IMR-90 (cell line): ENCODE results near the gene GPC5. TPM values are rescaled to one million over a fixed set of nuclear protein-coding genes. Genes with fewer than 3 reads are reported as not detected.

ENCODE experiments used
- ATAC-seq: fragments of 200-7000 bp; cut with Tn5 transposase; 2 replicates; pipeline ENCODE4 v1.9.1; 2020; ENCODE audit warnings: low read depth, mild to moderate bottlenecking, moderate library complexity
- BruUV-seq: library from RNA; stranded (reverse); fragments of 400-500 nt; replicated peaks from 2 replicates; lab custom pipeline; 2021; lab: Mats Ljungman, UMichigan
- CTCF ChIA-PET: fragments of 300-600 bp; formaldehyde crosslinking; extraction: SDS; loops from one replicate; lab custom pipeline; 2021; ENCODE audit warnings: antibody characterized with exemption; lab: Yijun Ruan, JAX
- POLR2A ChIA-PET: fragments of 300-600 bp; sonication (Branson Sonifier 250); formaldehyde crosslinking; loops from one replicate; lab custom pipeline; 2022; ENCODE audit warnings: antibody characterized with exemption; ENCODE audit not compliant: unreplicated experiment; lab: Charles Lee
- DNase-seq: peaks from one replicate; pipeline ENCODE4 v3.0.0; 2013
- H2AFZ ChIP-seq: replicated peaks from 2 replicates; pipeline ENCODE3; 2013; ENCODE audit warnings: low read length, mild to moderate bottlenecking; ENCODE audit not compliant: poor library complexity
- H2AK5ac ChIP-seq: 2 replicates; pipeline ENCODE4 v1.6.1; 2013; ENCODE audit warnings: low read depth, low read length, inconsistent platforms
- H2AK9ac ChIP-seq: replicated peaks from 2 replicates; pipeline ENCODE3; 2013; ENCODE audit warnings: mild to moderate bottlenecking, low read depth, low read length, moderate library complexity; ENCODE audit not compliant: poor library complexity
- H2BK120ac ChIP-seq: 2 replicates; pipeline ENCODE4 v1.6.1; 2013; ENCODE audit warnings: low read depth, low read length, inconsistent platforms
- H2BK15ac ChIP-seq: 3 replicates; pipeline ENCODE4 v1.6.1; 2013; ENCODE audit warnings: low read depth, low read length, inconsistent platforms
- H2BK20ac ChIP-seq: 2 replicates; pipeline ENCODE4 v1.6.1; 2013; ENCODE audit warnings: low read depth, mild to moderate bottlenecking, inconsistent platforms, low read length, moderate library complexity
- H2BK5ac ChIP-seq: 2 replicates; pipeline ENCODE4 v1.6.1; 2013; ENCODE audit warnings: mild to moderate bottlenecking, low read depth, low read length, inconsistent platforms; ENCODE audit not compliant: poor library complexity, severe bottlenecking
- H3K14ac ChIP-seq: replicated peaks from 2 replicates; pipeline ENCODE4 v1.6.1; 2013; ENCODE audit warnings: low read depth, low read length, inconsistent platforms
- H3K18ac ChIP-seq: 2 replicates; pipeline ENCODE4 v1.6.1; 2013; ENCODE audit warnings: low read depth, low read length, control low read depth
- H3K23ac ChIP-seq: 2 replicates; pipeline ENCODE4 v1.6.1; 2013; ENCODE audit warnings: low read depth, low read length, inconsistent platforms
- H3K27ac ChIP-seq: 2 replicates; pipeline ENCODE4 v1.5.1; 2013; ENCODE audit warnings: mild to moderate bottlenecking, control low read depth, low read length; ENCODE audit not compliant: insufficient read depth
- H3K27me3 ChIP-seq: 2 replicates; pipeline ENCODE4 v1.6.1; 2013; ENCODE audit warnings: low read length; ENCODE audit not compliant: control insufficient read depth, insufficient read depth
- H3K36me3 ChIP-seq: 2 replicates; pipeline ENCODE4 v1.6.1; 2013; ENCODE audit warnings: low read length, mixed read lengths; ENCODE audit not compliant: control insufficient read depth, insufficient read depth
- H3K4ac ChIP-seq: 2 replicates; pipeline ENCODE4 v1.6.1; 2013; ENCODE audit warnings: low read depth, low read length, inconsistent platforms
- H3K4me1 ChIP-seq: 2 replicates; pipeline ENCODE4 v1.6.1; 2013; ENCODE audit warnings: low read length, mixed read lengths; ENCODE audit not compliant: control insufficient read depth, insufficient read depth
- H3K4me2 ChIP-seq: 2 replicates; pipeline ENCODE4 v1.6.1; 2013; ENCODE audit warnings: low read depth, mild to moderate bottlenecking, control low read depth, low read length, moderate library complexity
- H3K4me3 ChIP-seq: 2 replicates; pipeline ENCODE4 v1.5.1; 2013; ENCODE audit warnings: low read depth, mild to moderate bottlenecking, control low read depth, low read length, moderate library complexity; ENCODE audit not compliant: insufficient read depth
- H3K56ac ChIP-seq: 2 replicates; pipeline ENCODE4 v1.6.1; 2013; ENCODE audit warnings: low read length, inconsistent platforms; ENCODE audit not compliant: insufficient read depth; ENCODE audit errors: extremely low read depth
- H3K79me1 ChIP-seq, 2 experiments: 2 replicates each; pipeline ENCODE4 v1.6.1; 2013; ENCODE audit warnings: low read length in 2 of 2, inconsistent platforms in 1 of 2, low read depth in 1 of 2
- H3K9ac ChIP-seq: 2 replicates; pipeline ENCODE4 v1.6.1; 2013; ENCODE audit warnings: low read depth, low read length, control low read depth
- H3K9me1 ChIP-seq: 2 replicates; pipeline ENCODE4 v1.6.1; 2013; ENCODE audit warnings: low read length, inconsistent platforms; ENCODE audit not compliant: insufficient read depth
- H3K9me3 ChIP-seq: 2 replicates; pipeline ENCODE4 v1.6.1; 2013; ENCODE audit warnings: low read length; ENCODE audit not compliant: control insufficient read depth, insufficient read depth
- H4K20me1 ChIP-seq: 2 replicates; pipeline ENCODE4 v1.6.1; 2013; ENCODE audit warnings: low read length, inconsistent platforms; ENCODE audit not compliant: insufficient read depth
- H4K5ac ChIP-seq: 2 replicates; pipeline ENCODE4 v1.6.1; 2013; ENCODE audit warnings: mild to moderate bottlenecking, low read depth, low read length, control low read depth
- H4K8ac ChIP-seq, 2 experiments: 2 replicates each; pipeline ENCODE4 v1.6.1; 2013; ENCODE audit warnings: low read depth in 2 of 2, low read length in 2 of 2, control low read depth in 1 of 2, inconsistent platforms in 1 of 2
- H4K91ac ChIP-seq: 2 replicates; pipeline ENCODE4 v1.6.1; 2013; ENCODE audit warnings: low read depth, low read length, inconsistent platforms; ENCODE audit not compliant: insufficient read depth
- MAFK ChIP-seq: IDR thresholded peaks from 2 replicates; pipeline ENCODE4 v1.6.1; 2012; ENCODE audit warnings: low read depth, low read length, improper control_type of control experiment
- WGBS, 2 experiments: methylation state at CpG; one replicate each; pipeline versions ENCODE4 v1.1.5 to v1.1.7; 2013; ENCODE audit warnings: missing lambda C conversion rate in 2 of 2; ENCODE audit not compliant: insufficient read length in 1 of 2; ENCODE audit errors: extremely low coverage in 2 of 2; 5-methylcytosine and 5-hydroxymethylcytosine counted together
- dilution Hi-C: fragments of 300-500 bp; cut with HindIII; formaldehyde crosslinking; loops from one replicate; pipeline ENCODE4 v1.14.3; 2018; ENCODE audit warnings: low sequenced_read_pairs; ENCODE audit not compliant: unreplicated experiment
- in situ Hi-C: fragments of 300-500 bp; cut with MboI; formaldehyde crosslinking; loops from 3 replicates; pipeline ENCODE4 v1.14.3; 2019; ENCODE audit warnings: low sequenced_read_pairs, inconsistent platforms, mixed read lengths
- intact Hi-C: fragments of 100-400 bp; cut with micrococcal nuclease; formaldehyde crosslinking; loops from 2 replicates; pipeline ENCODE4 v1.10.0; 2022
- polyA plus RNA-seq, 3 experiments: library from polyadenylated mRNA; depleted of rRNA; stranded (reverse); fragments of >200 nt; gene quantifications; 2 replicates each; pipeline ENCODE4 v1.2.3, GENCODE V29; 2012; ENCODE audit warnings: low replicate concordance in 1 of 3
- total RNA-seq: library from RNA; depleted of rRNA; stranded (reverse); fragments of >200 nt; gene quantifications from 2 replicates; pipeline ENCODE4 v1.2.3, GENCODE V29; 2012
- TF ChIP-seq, protein P1 (sequence below): conservative IDR thresholded peaks from 2 replicates; pipeline ENCODE4 v1.5.1; 2012; ENCODE audit warnings: mild to moderate bottlenecking, low read depth, low read length, improper control_type of control experiment

GPC5 gene
- total and polyA plus RNA-seq, 2 of the 4 experiments (the other 2 are of a cell fraction) = 0.94 to 1.8 TPM

DNA sequence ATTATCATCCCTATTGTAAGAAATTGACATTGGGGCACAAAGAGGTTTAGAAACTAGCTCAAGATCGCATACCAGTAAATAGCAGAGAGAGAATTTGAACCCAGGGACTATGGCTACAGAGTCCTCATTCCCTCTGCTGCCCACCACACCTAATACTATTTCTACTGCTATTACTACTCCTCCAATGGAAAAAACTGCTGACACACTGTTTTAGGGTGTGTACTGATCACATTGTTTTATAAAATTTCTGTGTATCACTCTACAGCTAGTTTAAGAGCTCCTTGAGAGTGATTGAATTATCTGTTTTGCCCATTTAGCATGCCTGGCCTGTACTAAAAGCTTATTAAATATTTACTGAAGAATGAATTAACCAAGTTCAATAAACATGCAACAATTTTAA is 552.4 kb downstream of the GPC5 start:
- dilution Hi-C loops = no loop called here
- CTCF ChIA-PET = no interaction called here
- no peak overlapping the region for H2BK5ac ChIP-seq
- intact Hi-C loops = no loop called here
- no peaks in the 10 kb centered on the region for H3K27me3 ChIP-seq
- no peak overlapping the region for H3K4me2 ChIP-seq
- H2BK15ac ChIP-seq = no peak overlapping the region
- no peak overlapping the region for H4K8ac ChIP-seq
- no peaks in the 10 kb centered on the region for H3K36me3 ChIP-seq
- no peak overlapping the region for H3K14ac ChIP-seq
- H2AFZ ChIP-seq = no peak overlapping the region
- no peak overlapping the region for H4K5ac ChIP-seq
- no peak overlapping the region for H3K23ac ChIP-seq
- no CpG with 5 or more reads among the region's 1 CpG for WGBS, 2 experiments
- no peak overlapping the region for H3K4me3 ChIP-seq
- H3K4me1 ChIP-seq = no peaks in the 10 kb centered on the region
- H3K79me1 ChIP-seq = no peaks in the 10 kb centered on the region
- no TSS peak for BruUV-seq
- no peak overlapping the region for H3K18ac ChIP-seq
- H2BK120ac ChIP-seq = no peak overlapping the region
- no peak overlapping the region for H3K4ac ChIP-seq
- H4K20me1 ChIP-seq = no peaks in the 10 kb centered on the region
- ATAC-seq = no peak
- H3K9me3 ChIP-seq = no peaks in the 10 kb centered on the region
- no peak overlapping the region for H4K91ac ChIP-seq
- in situ Hi-C loops = no loop called here
- H3K56ac ChIP-seq = no peak overlapping the region
- POLR2A ChIA-PET = no interaction called here
- H2BK20ac ChIP-seq = no peak overlapping the region
- no peak overlapping the region for H2AK5ac ChIP-seq
- DNase-seq = no peak
- no peak overlapping the region for H2AK9ac ChIP-seq
- no peak overlapping the region for H3K9ac ChIP-seq
- H3K27ac ChIP-seq = no peak overlapping the region
- H3K9me1 ChIP-seq = no peaks in the 10 kb centered on the region
- TF ChIP-seq, protein P1, sequence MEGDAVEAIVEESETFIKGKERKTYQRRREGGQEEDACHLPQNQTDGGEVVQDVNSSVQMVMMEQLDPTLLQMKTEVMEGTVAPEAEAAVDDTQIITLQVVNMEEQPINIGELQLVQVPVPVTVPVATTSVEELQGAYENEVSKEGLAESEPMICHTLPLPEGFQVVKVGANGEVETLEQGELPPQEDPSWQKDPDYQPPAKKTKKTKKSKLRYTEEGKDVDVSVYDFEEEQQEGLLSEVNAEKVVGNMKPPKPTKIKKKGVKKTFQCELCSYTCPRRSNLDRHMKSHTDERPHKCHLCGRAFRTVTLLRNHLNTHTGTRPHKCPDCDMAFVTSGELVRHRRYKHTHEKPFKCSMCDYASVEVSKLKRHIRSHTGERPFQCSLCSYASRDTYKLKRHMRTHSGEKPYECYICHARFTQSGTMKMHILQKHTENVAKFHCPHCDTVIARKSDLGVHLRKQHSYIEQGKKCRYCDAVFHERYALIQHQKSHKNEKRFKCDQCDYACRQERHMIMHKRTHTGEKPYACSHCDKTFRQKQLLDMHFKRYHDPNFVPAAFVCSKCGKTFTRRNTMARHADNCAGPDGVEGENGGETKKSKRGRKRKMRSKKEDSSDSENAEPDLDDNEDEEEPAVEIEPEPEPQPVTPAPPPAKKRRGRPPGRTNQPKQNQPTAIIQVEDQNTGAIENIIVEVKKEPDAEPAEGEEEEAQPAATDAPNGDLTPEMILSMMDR = no peak
- peak; percentile 85 for TF ChIP-seq MAFK
